ENCODE measurements around the gene ITPKC.
"Not testable (repeated sequence)": the region's sequence is repeated elsewhere in the genome, so short reads cannot be mapped to it uniquely, and the experiment has no call there.

ITPKC gene

DNA sequence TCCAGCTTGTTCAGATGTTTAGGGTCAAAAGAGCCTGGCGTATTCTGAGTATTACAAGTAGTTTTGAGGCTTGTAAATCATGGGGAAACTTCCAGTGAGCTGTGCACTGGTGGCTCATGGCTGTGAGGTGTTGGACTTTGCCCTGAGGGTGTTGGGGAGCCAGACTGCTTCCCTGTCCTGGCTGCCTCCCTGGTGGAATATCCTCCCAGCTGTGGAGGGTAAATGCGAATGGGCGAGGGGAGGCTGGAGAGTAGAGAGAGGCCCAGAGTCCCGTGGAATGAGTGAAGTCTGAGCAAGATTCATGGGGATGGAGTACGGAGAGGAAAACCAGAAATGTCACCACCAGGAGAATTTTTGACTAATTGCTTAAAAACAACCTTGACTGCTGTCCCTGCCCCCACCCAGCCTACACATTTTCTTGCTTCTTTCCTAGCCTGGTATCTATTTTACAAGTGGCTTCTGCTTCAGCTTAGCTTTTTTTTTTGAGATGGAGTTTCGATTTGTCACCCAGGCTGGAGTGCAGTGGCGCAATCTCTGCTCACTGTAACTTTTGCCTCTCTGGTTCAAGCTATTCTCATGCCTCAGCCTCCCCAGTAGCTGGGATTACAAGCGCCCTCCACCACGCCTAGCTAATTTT, 37.8 kb downstream of the ITPKC start:
- Mint-ChIP-seq H3K27me3 (no peaks in the 10 kb centered on the region), H3K27ac (peak overlapping the region; percentile 23 to 77), H3K4me3 (peak overlapping the region; percentile 87 to 92), H3K9me3 (no peaks in the 10 kb centered on the region), H3K4me1 (peaks cover 62% of the 10 kb centered on the region)
- no peak for ATAC-seq
- DNase-seq: peak in 1 of 2 donors; percentile 61

DNA sequence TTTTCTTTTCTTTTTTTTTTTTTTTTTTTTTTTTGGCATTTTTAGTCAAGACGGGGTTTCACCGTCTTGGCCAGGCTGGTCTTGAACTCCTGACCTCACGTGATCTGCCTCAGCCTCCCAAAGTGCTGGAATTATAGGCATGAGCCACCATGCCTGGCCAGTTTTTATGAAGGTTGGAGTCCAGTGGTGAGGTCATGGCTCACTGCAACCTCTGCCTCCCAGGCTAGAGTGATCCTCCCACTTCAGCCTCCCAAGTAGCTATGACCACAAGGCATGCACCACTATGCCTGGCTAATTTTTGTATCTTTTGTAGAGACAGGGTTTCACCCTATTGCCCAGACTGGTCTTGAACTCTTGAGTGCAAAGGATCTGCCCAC, 38.3 kb downstream of the ITPKC start:
- ATAC-seq (no peak), DNase-seq (no peak)
- Mint-ChIP-seq H3K9me3 (no peaks in the 10 kb centered on the region), H3K4me1 (peaks cover 64% of the 10 kb centered on the region), H3K27me3 (no peaks in the 10 kb centered on the region), H3K4me3 (peak overlapping the region; percentile 87 to 92), H3K27ac (peak overlapping the region; percentile 65 to 77)

DNA sequence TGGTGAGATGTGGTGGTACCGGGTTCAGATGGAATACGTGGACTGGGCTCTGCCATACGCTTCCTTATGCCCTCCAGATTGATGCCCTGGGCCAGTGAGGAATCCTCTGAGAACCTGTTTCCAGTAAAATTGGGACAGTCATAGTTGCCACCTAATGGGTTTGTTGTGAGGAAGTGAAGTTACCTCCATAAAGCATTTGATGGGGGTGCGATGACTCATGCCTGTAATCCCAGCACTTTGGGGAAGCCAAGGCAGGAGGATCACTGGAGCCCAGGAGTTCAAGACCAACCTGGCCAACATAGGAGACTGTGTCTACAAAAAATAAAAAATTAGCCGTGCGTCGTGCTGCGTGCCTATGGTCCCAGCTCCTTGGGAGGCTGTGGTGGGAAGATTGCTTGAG, 38.9 kb downstream of the ITPKC start:
- Mint-ChIP-seq H3K9me3 (no peaks in the 10 kb centered on the region), H3K4me3 (peak overlapping the region; percentile 87 to 92), H3K4me1 (peaks cover 69% of the 10 kb centered on the region), H3K27me3 (no peaks in the 10 kb centered on the region), H3K27ac (peak overlapping the region in 1 of 2 donors; percentile 8)
- no peak for DNase-seq
- ATAC-seq: no peak

DNA sequence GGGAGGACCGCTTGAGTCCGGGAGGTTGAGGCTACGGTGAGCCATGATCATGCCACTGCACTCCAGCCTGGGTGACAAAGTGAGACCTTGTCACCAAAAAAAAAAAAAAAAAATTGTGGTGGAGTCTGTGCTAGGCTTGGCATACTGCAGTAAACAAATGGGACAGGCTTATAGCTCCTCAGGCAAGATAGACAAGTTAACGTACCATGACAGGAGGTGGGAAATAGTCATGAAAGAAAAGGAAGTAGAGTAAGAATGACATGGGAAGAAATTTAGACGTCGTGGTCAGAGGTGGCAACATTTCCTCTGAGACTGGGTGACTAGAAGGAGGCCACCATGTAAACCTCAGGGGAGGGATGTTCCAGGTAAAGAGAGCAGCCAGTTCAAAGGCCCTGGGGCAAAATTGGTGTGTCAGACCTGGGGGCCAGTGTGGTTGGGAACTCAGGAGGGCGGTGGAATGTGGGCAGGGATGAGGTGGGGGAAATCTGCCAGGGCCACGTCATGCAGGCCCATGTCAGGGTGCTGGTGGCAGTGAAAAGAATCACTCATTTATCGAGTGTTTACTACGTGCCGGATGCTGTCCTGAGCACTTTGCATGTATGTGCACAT, 39.7 kb downstream of the ITPKC start:
- peak in 1 of 2 donors; percentile 78 for DNase-seq

DNA sequence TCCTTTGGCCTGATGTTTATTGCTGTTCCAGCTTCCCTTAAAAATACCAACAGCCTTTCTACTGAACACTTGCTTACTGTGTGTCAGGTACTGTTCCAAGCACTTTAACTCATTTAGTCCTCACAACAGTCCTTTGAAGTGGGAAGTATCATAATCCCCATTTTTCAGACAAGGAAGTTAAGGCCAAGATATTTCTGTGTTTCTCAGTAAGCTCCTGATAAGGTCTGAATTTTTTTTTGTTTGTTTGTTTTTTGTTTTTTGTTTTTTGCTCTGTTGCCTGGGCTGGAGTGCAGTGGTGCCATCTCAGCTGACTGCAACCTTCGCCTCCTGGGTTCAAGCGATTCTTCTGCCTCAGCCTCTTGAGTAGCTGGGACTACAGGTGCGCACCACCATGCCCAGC, 41.6 kb downstream of the ITPKC start:
- no peak overlapping the region for H3K27ac Mint-ChIP-seq

More for the DNA sequence above, 39.7 kb downstream of the ITPKC start:
- Mint-ChIP-seq H3K27me3 (no peaks in the 10 kb centered on the region), H3K4me1 (peaks cover 75% of the 10 kb centered on the region), H3K27ac (peak overlapping the region in 1 of 2 donors; percentile 64), H3K4me3 (peak overlapping the region; percentile 31 to 87), H3K9me3 (no peaks in the 10 kb centered on the region)
- ATAC-seq: peak; percentile 82

DNA sequence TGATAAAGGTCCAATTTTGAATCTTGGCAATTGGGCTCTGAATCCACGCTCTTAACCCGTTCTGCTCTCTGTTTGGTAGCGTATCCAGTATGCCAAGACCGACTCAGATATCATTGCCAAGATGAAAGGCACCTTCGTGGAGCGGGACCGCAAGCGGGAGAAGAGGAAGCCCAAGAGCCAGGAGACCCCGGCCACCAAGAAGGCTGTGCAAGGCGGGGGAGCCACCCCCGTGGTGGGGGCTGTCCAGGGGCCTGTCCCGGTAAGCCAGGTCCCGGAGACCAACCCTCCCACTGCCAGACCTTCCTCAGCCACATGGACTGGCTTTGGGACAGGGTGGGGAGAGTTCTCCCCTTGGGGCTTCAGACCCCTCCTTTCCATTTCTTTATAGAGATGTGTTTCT, 42.4 kb downstream of the ITPKC start:
- Mint-ChIP-seq H3K4me1 (peaks cover 88% of the 10 kb centered on the region), H3K27me3 (no peaks in the 10 kb centered on the region), H3K4me3 (no peak overlapping the region), H3K27ac (no peak overlapping the region), H3K9me3 (no peaks in the 10 kb centered on the region)
- ATAC-seq: no peak
- no peak for DNase-seq

More for the DNA sequence above, 41.6 kb downstream of the ITPKC start:
- no peaks in the 10 kb centered on the region for H3K9me3 Mint-ChIP-seq
- no peak overlapping the region for H3K4me3 Mint-ChIP-seq
- no peaks in the 10 kb centered on the region for H3K27me3 Mint-ChIP-seq
- H3K4me1 Mint-ChIP-seq: peaks cover 85% of the 10 kb centered on the region
- ATAC-seq (no peak), DNase-seq (no peak)

DNA sequence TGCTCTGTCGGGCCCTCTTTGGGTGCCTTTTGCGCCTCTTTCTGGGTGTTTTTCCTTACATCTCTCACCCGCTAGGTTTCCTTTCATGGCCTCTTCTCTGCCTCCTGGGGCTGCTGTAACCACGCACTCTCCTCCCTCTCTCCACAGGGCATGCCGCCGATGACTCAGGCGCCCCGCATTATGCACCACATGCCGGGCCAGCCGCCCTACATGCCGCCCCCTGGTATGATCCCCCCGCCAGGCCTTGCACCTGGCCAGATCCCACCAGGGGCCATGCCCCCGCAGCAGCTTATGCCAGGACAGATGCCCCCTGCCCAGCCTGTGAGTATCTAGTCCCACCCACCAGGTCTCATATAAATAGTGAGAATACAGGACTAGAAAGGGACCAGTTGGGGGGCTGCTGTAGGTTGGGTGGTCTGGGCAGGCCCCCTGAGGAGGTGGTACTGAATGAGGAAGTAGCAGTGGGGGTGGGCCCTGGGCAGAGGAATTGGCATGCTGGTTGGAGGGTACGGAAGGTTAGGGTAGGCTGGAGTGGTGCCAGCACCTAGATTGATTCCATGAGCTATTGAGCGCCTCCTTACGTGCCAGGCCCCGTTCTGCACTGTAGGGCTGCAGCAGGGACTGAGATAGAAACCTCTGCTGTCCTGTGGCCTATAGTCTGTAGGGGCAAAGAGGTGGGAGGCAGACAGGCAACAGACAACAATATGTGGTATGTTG, 46.0 kb downstream of the ITPKC start:
- DNase-seq (no peak), ATAC-seq (peak; percentile 66)
- Mint-ChIP-seq H3K4me1 (peaks cover 75% of the 10 kb centered on the region), H3K4me3 (peak overlapping the region; percentile 40), H3K27ac (peak overlapping the region; percentile 10 to 94), H3K27me3 (no peaks in the 10 kb centered on the region), H3K9me3 (no peaks in the 10 kb centered on the region)

DNA sequence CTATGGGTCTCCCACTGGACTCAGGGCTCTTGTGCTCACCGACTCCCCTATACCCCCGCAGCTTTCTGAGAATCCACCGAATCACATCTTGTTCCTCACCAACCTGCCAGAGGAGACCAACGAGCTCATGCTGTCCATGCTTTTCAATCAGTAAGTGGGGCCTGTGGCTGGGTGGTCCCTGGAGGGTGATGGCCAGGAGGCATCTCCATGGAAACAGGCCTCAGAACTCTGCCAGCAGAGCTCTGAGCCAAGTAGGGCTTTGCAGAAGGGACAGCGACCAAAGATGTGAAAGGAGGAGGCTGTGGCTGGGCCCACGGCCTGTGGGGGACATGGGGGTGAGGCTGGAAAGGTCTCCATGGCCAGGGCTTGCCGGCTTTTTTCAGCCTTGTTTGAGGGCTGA, 46.6 kb downstream of the ITPKC start:
- ATAC-seq (no peak), DNase-seq (no peak)
- peak overlapping the region; percentile 24 to 55 for H3K27ac Mint-ChIP-seq
- no peaks in the 10 kb centered on the region for H3K27me3 Mint-ChIP-seq
- H3K9me3 Mint-ChIP-seq: no peaks in the 10 kb centered on the region
- peak overlapping the region; percentile 40 for H3K4me3 Mint-ChIP-seq
- peaks cover 71% of the 10 kb centered on the region for H3K4me1 Mint-ChIP-seq

DNA sequence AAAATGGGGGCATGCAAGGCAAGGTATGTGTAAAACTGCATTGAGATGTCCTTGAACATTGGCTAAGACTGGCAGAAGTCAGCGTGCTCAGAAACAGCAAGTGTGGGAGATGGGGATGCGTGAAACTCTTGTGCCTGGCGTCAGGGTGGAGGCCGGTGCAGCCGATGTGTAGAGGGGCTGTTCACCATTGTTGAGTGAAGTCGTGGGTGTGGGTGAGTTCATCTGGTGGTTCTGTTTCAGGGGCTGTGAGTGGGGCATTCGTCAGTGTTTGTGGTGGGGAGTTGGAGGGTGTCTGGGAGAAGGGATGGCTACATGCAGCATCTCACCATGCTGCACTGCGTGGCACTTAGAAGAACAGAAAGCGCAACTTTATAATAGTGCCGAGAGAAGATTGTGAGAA, 47.1 kb downstream of the ITPKC start:
- H3K27ac Mint-ChIP-seq: peak overlapping the region; percentile 55 to 86
- DNase-seq (peak in 1 of 2 donors; percentile 42), ATAC-seq (peak; percentile 70)
- H3K4me1 Mint-ChIP-seq: peaks cover 73% of the 10 kb centered on the region
- H3K27me3 Mint-ChIP-seq: no peaks in the 10 kb centered on the region
- H3K9me3 Mint-ChIP-seq: no peaks in the 10 kb centered on the region
- H3K4me3 Mint-ChIP-seq: peak overlapping the region; percentile 40

DNA sequence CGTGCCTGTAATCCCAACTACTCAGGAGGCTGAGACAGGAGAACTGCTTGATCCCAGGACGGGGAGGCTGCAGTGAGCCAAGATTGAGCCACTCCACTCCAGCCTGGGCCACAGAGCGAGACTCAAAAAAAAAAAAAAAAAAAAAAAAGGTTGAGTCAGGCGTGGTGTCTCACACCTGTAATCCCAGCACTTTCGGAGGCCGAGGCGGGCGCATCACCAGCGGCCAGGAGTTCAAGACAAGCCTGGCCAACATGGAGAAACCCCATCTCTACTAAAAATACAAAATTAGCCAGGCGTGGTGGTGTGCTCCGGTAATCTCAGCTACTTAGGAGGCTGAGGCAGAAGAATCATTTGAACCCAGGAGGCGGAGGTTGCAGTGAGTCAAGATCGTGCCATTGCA, 49.5 kb downstream of the ITPKC start:
- H3K4me3 Mint-ChIP-seq, H3K27me3 Mint-ChIP-seq, H3K9me3 Mint-ChIP-seq, ATAC-seq, DNase-seq: not testable (repeated sequence)
- H3K4me1 Mint-ChIP-seq: peaks cover 75% of the 10 kb centered on the region
- H3K27ac Mint-ChIP-seq: peak overlapping the region in 1 of 2 donors; percentile 64

DNA sequence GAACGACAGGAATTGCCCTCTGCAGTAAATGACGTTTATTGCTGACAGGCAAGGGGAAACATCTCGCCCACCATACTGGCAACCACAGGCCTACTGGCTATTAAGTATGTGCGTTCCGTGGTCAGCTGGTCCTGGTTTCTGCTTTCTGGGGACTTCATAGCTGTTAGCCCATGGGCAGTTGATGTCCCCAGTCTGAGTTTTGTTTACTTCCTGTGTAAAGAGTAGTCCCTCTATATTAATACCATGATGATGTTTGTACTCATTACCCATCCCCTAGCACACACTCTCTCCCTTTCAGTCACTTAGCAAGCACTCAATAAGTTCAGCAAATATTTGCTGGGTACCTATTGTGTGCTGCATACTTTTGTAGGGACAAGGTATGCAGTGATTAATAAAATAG, 52.0 kb downstream of the ITPKC start:
- ATAC-seq (peak; percentile 31), DNase-seq (no peak)
- Mint-ChIP-seq H3K27ac (no peak overlapping the region), H3K9me3 (peaks cover 0 to 3% of the 10 kb centered on the region in 2 donors), H3K4me1 (peaks cover 58% of the 10 kb centered on the region), H3K4me3 (no peak overlapping the region), H3K27me3 (no peaks in the 10 kb centered on the region)

DNA sequence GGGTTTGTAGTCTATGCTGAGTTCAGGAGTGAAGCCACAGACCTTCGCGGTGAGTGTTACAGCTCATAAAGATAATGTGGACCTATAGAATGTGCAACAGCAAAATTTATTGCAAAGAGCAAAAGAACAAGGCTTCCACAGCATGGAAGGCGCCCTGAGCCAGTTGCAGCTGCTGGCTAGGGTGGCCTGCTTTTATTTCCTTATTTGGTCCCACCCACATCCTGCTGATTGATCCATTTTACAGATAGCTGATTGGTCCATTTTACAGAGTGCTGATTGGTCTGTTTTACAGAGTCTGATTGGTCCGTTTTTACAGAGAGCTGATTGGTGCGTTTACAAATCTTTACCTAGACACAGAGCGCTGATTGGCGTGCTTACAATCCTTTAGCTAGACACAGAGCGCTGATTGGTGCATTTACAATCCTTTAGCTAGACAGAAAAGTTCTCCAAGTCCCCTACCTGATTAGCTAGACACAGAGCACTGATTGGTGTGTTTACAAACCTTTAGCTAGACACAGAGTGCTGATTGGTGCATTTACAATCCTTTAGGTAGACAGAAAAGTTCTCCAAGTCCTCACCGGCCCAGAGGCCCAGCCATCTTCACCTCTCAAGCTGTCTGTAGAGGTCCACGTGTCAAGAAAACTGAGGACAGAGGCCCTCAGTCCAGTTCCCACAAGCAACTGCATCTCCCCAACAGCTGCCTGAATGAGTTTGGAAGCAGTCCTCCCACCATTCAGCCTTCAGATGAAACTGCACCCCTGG, 54.4 kb downstream of the ITPKC start:
- H3K4me1 Mint-ChIP-seq: peaks cover 53% of the 10 kb centered on the region
- ATAC-seq: peak; percentile 39
- not testable (repeated sequence) for DNase-seq, H3K27ac Mint-ChIP-seq, H3K27me3 Mint-ChIP-seq, H3K9me3 Mint-ChIP-seq, H3K4me3 Mint-ChIP-seq

DNA sequence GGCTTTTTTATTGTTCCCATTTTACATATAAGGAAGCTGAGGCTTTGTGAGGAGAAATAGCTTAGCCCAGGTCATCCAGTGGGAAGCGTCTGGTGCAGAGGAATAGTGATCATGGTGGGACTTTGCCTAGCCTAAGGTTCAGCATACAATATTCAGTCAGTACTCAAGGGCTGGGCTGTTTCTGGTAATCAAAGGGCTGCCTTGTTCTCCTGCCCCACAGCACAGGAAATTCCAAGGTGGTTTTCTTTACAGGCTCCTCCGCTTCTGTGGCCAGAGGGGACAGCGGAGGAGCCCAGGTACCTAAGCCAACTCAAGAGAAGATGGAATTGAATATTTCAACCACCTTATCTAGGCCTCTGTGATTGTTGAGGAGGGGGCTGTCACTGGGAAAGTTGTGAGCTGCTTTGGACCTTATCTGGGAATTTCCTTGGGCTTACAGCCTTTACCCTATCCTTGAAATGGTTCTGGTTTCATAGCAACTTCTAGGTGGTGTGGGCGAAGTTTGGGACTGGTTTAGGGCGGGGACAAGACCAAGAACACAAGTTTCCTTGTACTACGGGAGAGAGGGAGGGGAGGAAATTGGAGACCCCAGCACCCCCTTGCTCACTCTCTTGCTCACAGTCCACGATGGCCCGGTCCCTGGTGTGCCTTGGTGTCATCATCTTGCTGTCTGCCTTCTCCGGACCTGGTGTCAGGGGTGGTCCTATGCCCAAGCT, 58.2 kb downstream of the ITPKC start, which contains the start of gene MIA:
Gene MIA (plus strand): TSS at position 606 of the 716 bp plus-strand sequence. CDS start 22 bp downstream, at position 628.
- Mint-ChIP-seq H3K9me3 (peaks cover 0 to 2% of the 10 kb centered on the region in 2 donors), H3K27me3 (no peaks in the 10 kb centered on the region), H3K27ac (peak within 1 kb of the TSS in 1 of 2 donors; percentile 91), H3K4me1 (peaks cover 61% of the 10 kb centered on the region), H3K4me3 (peak within 1 kb of the TSS in 1 of 2 donors; percentile 11)
- no peak for DNase-seq
- ATAC-seq: no peak

DNA sequence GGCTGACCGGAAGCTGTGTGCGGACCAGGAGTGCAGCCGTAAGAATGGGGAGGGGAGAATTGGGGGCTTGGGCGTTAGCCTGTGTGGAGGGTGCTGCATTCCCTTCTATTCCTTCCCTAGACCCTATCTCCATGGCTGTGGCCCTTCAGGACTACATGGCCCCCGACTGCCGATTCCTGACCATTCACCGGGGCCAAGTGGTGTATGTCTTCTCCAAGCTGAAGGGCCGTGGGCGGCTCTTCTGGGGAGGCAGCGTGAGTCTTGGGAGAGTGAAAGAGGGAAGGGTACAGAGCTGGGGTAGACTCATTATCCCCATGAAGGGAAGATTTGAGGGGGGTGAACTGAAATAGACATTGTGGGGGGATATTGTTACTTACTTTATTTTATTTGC, 58.7 kb downstream of the ITPKC start:
- DNase-seq (no peak), ATAC-seq (no peak)
- no peaks in the 10 kb centered on the region for H3K27me3 Mint-ChIP-seq
- H3K9me3 Mint-ChIP-seq: no peaks in the 10 kb centered on the region
- H3K27ac Mint-ChIP-seq: peak overlapping the region in 1 of 2 donors; percentile 91
- peaks cover 62% of the 10 kb centered on the region for H3K4me1 Mint-ChIP-seq
- peak overlapping the region in 1 of 2 donors; percentile 11 for H3K4me3 Mint-ChIP-seq

DNA sequence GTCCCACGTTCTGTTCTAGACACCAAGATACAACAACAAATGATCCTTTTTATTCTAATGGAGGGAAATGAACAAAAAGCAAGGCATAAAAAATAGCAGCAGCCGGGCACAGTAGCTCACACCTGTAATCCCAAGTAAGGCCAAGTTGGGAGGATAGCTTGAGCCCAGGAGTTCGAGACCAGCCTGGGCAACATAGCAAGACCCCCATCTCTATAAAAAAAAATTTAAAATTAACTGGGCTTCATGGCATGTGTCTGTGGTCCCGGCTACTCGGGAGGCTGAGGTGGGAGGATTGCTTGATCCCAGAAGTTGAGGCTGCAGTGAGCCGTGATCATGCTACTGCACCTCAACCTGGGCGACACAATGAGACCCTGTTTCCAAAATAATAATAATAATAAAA, 59.5 kb downstream of the ITPKC start:
- no peak for DNase-seq
- Mint-ChIP-seq H3K4me1 (peaks cover 64% of the 10 kb centered on the region), H3K27ac (no peak overlapping the region), H3K27me3 (no peaks in the 10 kb centered on the region), H3K4me3 (no peak overlapping the region), H3K9me3 (no peaks in the 10 kb centered on the region)
- ATAC-seq: no peak
